ENCODE data around the gene NRF1. TPM values are rescaled to one million over a fixed set of nuclear protein-coding genes. Genes with fewer than 3 reads are reported as not detected.

NRF1 gene
- total and polyA plus RNA-seq, 12 donors, result 7.7 to 16.0 (median 10.1) TPM

DNA sequence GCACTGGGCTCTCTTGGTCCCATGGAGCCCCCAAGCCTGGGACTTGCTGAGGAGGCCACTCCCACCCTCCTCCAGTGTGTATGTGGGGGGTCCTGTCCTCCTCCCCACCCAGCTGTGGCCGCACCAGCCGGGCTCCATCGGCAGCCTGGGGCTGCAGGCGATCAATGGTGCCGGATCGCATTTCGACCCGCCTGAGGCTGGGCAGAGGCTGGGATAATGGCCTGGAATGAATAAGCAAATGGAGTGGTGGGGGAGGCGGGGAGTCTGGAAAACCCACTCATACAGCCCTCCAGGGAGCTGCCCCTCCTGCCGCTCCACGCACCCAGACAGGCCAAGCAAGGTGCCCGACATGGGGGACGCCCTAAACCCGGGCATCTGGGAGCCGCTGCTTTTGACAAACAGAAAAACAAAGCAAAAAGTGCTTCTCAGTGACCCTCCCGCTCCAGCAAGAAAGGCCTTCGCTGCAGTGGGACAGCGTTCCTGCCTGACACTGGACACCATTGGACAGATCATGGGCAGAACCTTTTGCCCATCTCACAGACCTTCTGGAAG is 160.5 kb downstream of the NRF1 start:
- Histone ChIP-seq H3K27me3 (no peaks in the 10 kb centered on the region), H3K4me3 (no peak overlapping the region), H3K27ac (no peak overlapping the region), H3K9me3 (replicated peaks in 1 of 3) (no peaks in the 10 kb centered on the region), H3K4me1 (replicated peaks in 1 of 2) (no peaks in the 10 kb centered on the region), H3K36me3 (replicated peaks in 1 of 2) (no peaks in the 10 kb centered on the region)
- DNase-seq, result no peak
- intact Hi-C loops (cut with DNase I), result no loop called here
- no peak for TF ChIP-seq POLR2A (IDR thresholded peaks at IDR 0.05)
- TF ChIP-seq, protein P1, sequence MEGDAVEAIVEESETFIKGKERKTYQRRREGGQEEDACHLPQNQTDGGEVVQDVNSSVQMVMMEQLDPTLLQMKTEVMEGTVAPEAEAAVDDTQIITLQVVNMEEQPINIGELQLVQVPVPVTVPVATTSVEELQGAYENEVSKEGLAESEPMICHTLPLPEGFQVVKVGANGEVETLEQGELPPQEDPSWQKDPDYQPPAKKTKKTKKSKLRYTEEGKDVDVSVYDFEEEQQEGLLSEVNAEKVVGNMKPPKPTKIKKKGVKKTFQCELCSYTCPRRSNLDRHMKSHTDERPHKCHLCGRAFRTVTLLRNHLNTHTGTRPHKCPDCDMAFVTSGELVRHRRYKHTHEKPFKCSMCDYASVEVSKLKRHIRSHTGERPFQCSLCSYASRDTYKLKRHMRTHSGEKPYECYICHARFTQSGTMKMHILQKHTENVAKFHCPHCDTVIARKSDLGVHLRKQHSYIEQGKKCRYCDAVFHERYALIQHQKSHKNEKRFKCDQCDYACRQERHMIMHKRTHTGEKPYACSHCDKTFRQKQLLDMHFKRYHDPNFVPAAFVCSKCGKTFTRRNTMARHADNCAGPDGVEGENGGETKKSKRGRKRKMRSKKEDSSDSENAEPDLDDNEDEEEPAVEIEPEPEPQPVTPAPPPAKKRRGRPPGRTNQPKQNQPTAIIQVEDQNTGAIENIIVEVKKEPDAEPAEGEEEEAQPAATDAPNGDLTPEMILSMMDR (IDR thresholded peaks at IDR 0.05), result no peak
- 71 to 87% (median 83%) methylated on average over 13 to 18 of the region's 18 CpGs for WGBS, 4 donors

GRCh38 chr7:129772646-129773280 is 161.2 kb downstream of the NRF1 start:
- DNase-seq, result no peak

GRCh38 chr7:129773328-129773731 is 161.8 kb downstream of the NRF1 start:
- no peak for TF ChIP-seq POLR2A (IDR thresholded peaks at IDR 0.05)
- TF ChIP-seq, protein P1 (IDR thresholded peaks at IDR 0.05), result no peak
- no peak overlapping the region for H3K27ac ChIP-seq
- WGBS, 4 donors, result 82 to 86% (median 84%) methylated on average over 2 to 5 of the region's 5 CpGs
- H3K4me1 ChIP-seq (replicated peaks in 1 of 2), result no peaks in the 10 kb centered on the region
- no peaks in the 10 kb centered on the region for H3K36me3 ChIP-seq (replicated peaks in 1 of 2)
- no peak overlapping the region for H3K4me3 ChIP-seq
- no peak for DNase-seq
- no peaks in the 10 kb centered on the region for H3K9me3 ChIP-seq (replicated peaks in 1 of 3)
- intact Hi-C loops (cut with DNase I), result no loop called here
- H3K27me3 ChIP-seq, result peaks cover 7% of the 10 kb centered on the region

More at GRCh38 chr7:129772646-129773280, 161.2 kb downstream of the NRF1 start:
- no peaks in the 10 kb centered on the region for H3K9me3 ChIP-seq (replicated peaks in 1 of 3)
- intact Hi-C loops (cut with DNase I), result no loop called here
- no peak overlapping the region for H3K4me3 ChIP-seq
- no peak for TF ChIP-seq POLR2A (IDR thresholded peaks at IDR 0.05)
- TF ChIP-seq, protein P1 (IDR thresholded peaks at IDR 0.05), result no peak
- no peaks in the 10 kb centered on the region for H3K4me1 ChIP-seq (replicated peaks in 1 of 2)
- no peaks in the 10 kb centered on the region for H3K36me3 ChIP-seq (replicated peaks in 1 of 2)
- WGBS, 4 donors, result 81 to 100% (median 86%) methylated on average over 4 to 15 of the region's 15 CpGs
- H3K27ac ChIP-seq, result no peak overlapping the region
- peaks cover under 1% of the 10 kb centered on the region for H3K27me3 ChIP-seq

DNA sequence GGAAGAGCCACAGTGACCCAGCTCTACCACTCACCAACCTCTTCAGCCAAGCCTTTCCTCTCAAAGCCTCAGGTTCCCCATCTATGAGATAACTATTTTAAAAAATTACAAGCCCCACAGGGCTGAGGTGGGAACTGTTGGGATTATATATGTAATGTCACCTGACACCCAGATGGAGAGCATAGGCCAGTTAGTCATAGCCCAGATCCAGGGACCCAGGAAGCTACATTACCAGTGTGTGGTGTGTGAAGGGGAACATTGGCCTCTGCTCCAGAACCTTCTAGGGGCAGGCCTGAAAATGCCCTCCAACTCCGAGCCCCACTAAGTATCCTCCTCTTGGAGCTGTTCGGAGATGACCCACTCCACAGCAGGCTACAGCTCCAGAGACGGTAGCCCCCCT is 162.4 kb downstream of the NRF1 start:
- Histone ChIP-seq H3K27ac (no peak overlapping the region), H3K4me1 (replicated peaks in 1 of 2) (peaks cover 1 to 4% of the 10 kb centered on the region in 2 donors), H3K4me3 (no peak overlapping the region), H3K36me3 (replicated peaks in 1 of 2) (no peaks in the 10 kb centered on the region), H3K9me3 (replicated peaks in 1 of 3) (no peaks in the 10 kb centered on the region), H3K27me3 (peaks cover 12% of the 10 kb centered on the region)
- no peak for TF ChIP-seq POLR2A (IDR thresholded peaks at IDR 0.05)
- TF ChIP-seq, protein P1 (IDR thresholded peaks at IDR 0.05), result no peak
- WGBS, 4 donors, result 96 to 100% (median 96%) methylated on average over 3 of the region's 3 CpGs; no CpG with 5 or more reads in 1 of the 4 donors
- no peak for DNase-seq
- intact Hi-C loops (cut with DNase I), result no loop called here

Measured in adrenal gland (tissue), 12 donors.